HCT116 (cell line): ENCODE measurements around the gene TCF12. TPM values are rescaled to one million over a fixed set of nuclear protein-coding genes. Genes with fewer than 3 reads are reported as not detected.

Experiments used
- ATAC-seq: fragments of 200-7000 bp; cut with Tn5 transposase; 2 replicates; pipeline ENCODE4 v1.9.1; 2020; ENCODE audit warnings: mild to moderate bottlenecking, moderate library complexity
- BruUV-seq: library from RNA; stranded (reverse); fragments of 400-500 nt; replicated peaks from 2 replicates; lab custom pipeline; 2021; lab: Mats Ljungman, UMichigan
- CTCF ChIA-PET: fragments of 300-600 bp; sonication (Branson Sonifier 250); formaldehyde crosslinking; loops from one replicate; lab custom pipeline; 2021; ENCODE audit warnings: antibody characterized with exemption; lab: Charles Lee
- POLR2A ChIA-PET: fragments of 300-600, 350-600 bp; sonication (Branson Sonifier 250); formaldehyde crosslinking; loops from one replicate; lab custom pipeline; 2021; ENCODE audit warnings: antibody characterized with exemption; lab: Charles Lee
- RAD21 ChIA-PET, 2 experiments: fragments of 300-600 bp; sonication (Branson Sonifier 250); formaldehyde crosslinking; loops; one replicate each; lab custom pipeline; 2023; ENCODE audit warnings: low total read pairs in 2 of 2; ENCODE audit not compliant: uncharacterized antibody in 2 of 2, unreplicated experiment in 2 of 2, low non-redundant PET in 1 of 2; lab: Charles Lee
- DNase-seq: peaks from one replicate; pipeline ENCODE4 v3.0.0-alpha.2; 2010; ENCODE audit warnings: low read depth, low spot score
- H2AFZ ChIP-seq: fragments of 200-600 bp; shearing (Covaris generic), sonication (generic); 2 replicates; pipeline ENCODE4 v1.6.1; 2017; ENCODE audit warnings: low read depth, mixed run types, mixed read lengths, antibody characterized with exemption, low read length; ENCODE audit not compliant: poor library complexity, severe bottlenecking
- H3K27ac ChIP-seq: 2 replicates; pipeline ENCODE4 v1.5.1; 2012; ENCODE audit warnings: low read depth, low read length
- H3K27me3 ChIP-seq: fragments of 200-600 bp; sonication (generic); 2 replicates; pipeline ENCODE4 v1.6.1; 2016; ENCODE audit warnings: mixed run types, low read length, mixed read lengths; ENCODE audit not compliant: insufficient read depth
- H3K36me3 ChIP-seq, 2 experiments: fragments of 200-500 bp in 1 of 2; fragments of 200-600 bp in 1 of 2; sonication (Bioruptor generic) in 1 of 2; sonication (generic) in 1 of 2; 2 replicates each; pipeline versions ENCODE4 v1.5.1 to v1.6.1; 2014 to 2016; ENCODE audit warnings: low read length in 2 of 2, inconsistent platforms in 1 of 2, mixed read lengths in 1 of 2, mixed run types in 1 of 2; ENCODE audit not compliant: insufficient read depth in 2 of 2, control insufficient read depth in 1 of 2
- H3K4me1 ChIP-seq, 2 experiments: fragments of 200-600 bp in 1 of 2; sonication (generic) in 1 of 2; 2 replicates each; pipeline versions ENCODE4 v1.5.1 to v1.6.1; 2012 to 2017; ENCODE audit warnings: low read length in 2 of 2, inconsistent platforms in 1 of 2, mild to moderate bottlenecking in 1 of 2, mixed read lengths in 1 of 2, mixed run types in 1 of 2, moderate library complexity in 1 of 2; ENCODE audit not compliant: insufficient read depth in 2 of 2, control insufficient read depth in 1 of 2
- H3K4me2 ChIP-seq: fragments of 200-600 bp; sonication (generic); 2 replicates; pipeline ENCODE4 v1.6.1; 2017; ENCODE audit warnings: mixed run types, low read length, mixed read lengths
- H3K4me3 ChIP-seq, 2 experiments: fragments of 200-600 bp in 1 of 2; sonication (generic) in 1 of 2; replicated peaks in 1 of 2; 2 replicates each; pipeline ENCODE4 v1.5.1; 2011 to 2016; ENCODE audit warnings: low read length in 2 of 2, control low read depth in 1 of 2, low read depth in 1 of 2, mild to moderate bottlenecking in 1 of 2, mixed read lengths in 1 of 2, mixed run types in 1 of 2
- H3K79me2 ChIP-seq: fragments of 200-600 bp; sonication (generic); 2 replicates; pipeline ENCODE4 v1.6.1; 2017; ENCODE audit warnings: mild to moderate bottlenecking, mixed run types, low read length, moderate library complexity, mixed read lengths; ENCODE audit not compliant: insufficient read depth
- H3K9ac ChIP-seq: fragments of 200-600 bp; sonication (generic); 2 replicates; pipeline ENCODE4 v1.6.1; 2016; ENCODE audit warnings: low read length, mixed read lengths
- H3K9me2 ChIP-seq: fragments of 200-600 bp; sonication (generic), shearing (Covaris generic); 2 replicates; pipeline ENCODE4 v1.6.1; 2017; ENCODE audit warnings: mixed run types, mild to moderate bottlenecking, moderate library complexity; ENCODE audit not compliant: insufficient read depth
- H3K9me3 ChIP-seq, 2 experiments: fragments of 200-500 bp in 1 of 2; fragments of 200-600 bp in 1 of 2; sonication (Bioruptor generic) in 1 of 2; sonication (generic) in 1 of 2; 2 replicates each; pipeline ENCODE4 v1.6.1; 2014 to 2017; ENCODE audit warnings: low read length in 2 of 2, mixed read lengths in 2 of 2, inconsistent platforms in 1 of 2, low read depth in 1 of 2, mild to moderate bottlenecking in 1 of 2, mixed run types in 1 of 2, moderate library complexity in 1 of 2; ENCODE audit not compliant: control insufficient read depth in 1 of 2, insufficient read depth in 1 of 2
- H4K20me1 ChIP-seq: fragments of 200-600 bp; sonication (generic), shearing (Covaris generic); 2 replicates; pipeline ENCODE4 v1.6.1; 2017; ENCODE audit warnings: mixed run types, mild to moderate bottlenecking, moderate library complexity; ENCODE audit not compliant: insufficient read depth
- ELF1 ChIP-seq: IDR thresholded peaks from 2 replicates; pipeline ENCODE4 v1.6.1; 2012; ENCODE audit warnings: low read depth, borderline replicate concordance
- EZH2 ChIP-seq: fragments of 200-600 bp; sonication (generic); IDR thresholded peaks from 2 replicates; pipeline ENCODE4 v1.6.1; 2017; ENCODE audit warnings: antibody characterized with exemption, mixed run types
- JUND ChIP-seq: IDR thresholded peaks from 2 replicates; pipeline ENCODE4 v1.6.1; 2012
- POLR2AphosphoS5 ChIP-seq: IDR thresholded peaks from 2 replicates; pipeline ENCODE4 v1.6.1; 2011; ENCODE audit warnings: mild to moderate bottlenecking, low read depth, low read length, moderate library complexity
- RAD21 ChIP-seq: IDR thresholded peaks from 2 replicates; pipeline ENCODE4 v1.6.1; 2012; ENCODE audit warnings: low read depth, mild to moderate bottlenecking
- SP1 ChIP-seq: IDR thresholded peaks from 2 replicates; pipeline ENCODE4 v1.6.1; 2012; ENCODE audit warnings: low read depth
- YY1 ChIP-seq: IDR thresholded peaks from 2 replicates; pipeline ENCODE4 v1.6.1; 2011; ENCODE audit warnings: low read length, low read depth, moderate library complexity, mild to moderate bottlenecking; ENCODE audit not compliant: insufficient replicate concordance; ENCODE audit errors: extremely low read depth
- intact Hi-C: fragments of 100-400 bp; cut with micrococcal nuclease; formaldehyde crosslinking; loops from 2 replicates; pipeline ENCODE4 v1.10.0; 2022
- total RNA-seq: library from RNA; stranded (reverse); gene quantifications from one replicate; pipeline ENCODE4 v1.2.1, GENCODE V29; 2021; ENCODE audit not compliant: unreplicated experiment
- TF ChIP-seq, protein P1 (sequence below), 3 experiments: fragments of 200-600 bp in 1 of 3; sonication (generic) in 1 of 3; IDR thresholded peaks in 2 of 3; conservative IDR thresholded peaks in 1 of 3; 2 replicates each; pipeline ENCODE4 v1.5.1; 2012 to 2017; ENCODE audit warnings: low read depth in 2 of 3, low read length in 2 of 3, antibody characterized with exemption in 1 of 3, borderline replicate concordance in 1 of 3, control low read depth in 1 of 3, mild to moderate bottlenecking in 1 of 3, mixed read lengths in 1 of 3, mixed run types in 1 of 3, moderate library complexity in 1 of 3; ENCODE audit not compliant: insufficient read depth in 1 of 3
- TF ChIP-seq, protein P2 (sequence below): IDR thresholded peaks from 2 replicates; pipeline ENCODE4 v1.6.1; 2012
- TF ChIP-seq, protein P3 (sequence below): IDR thresholded peaks from 2 replicates; pipeline ENCODE4 v1.6.1; 2011; ENCODE audit warnings: mild to moderate bottlenecking, low read length, moderate library complexity; ENCODE audit not compliant: insufficient replicate concordance; ENCODE audit errors: extremely low read depth

The TCF12 gene
- total RNA-seq, 1 experiment from 2014 or later = 71.6 TPM

DNA sequence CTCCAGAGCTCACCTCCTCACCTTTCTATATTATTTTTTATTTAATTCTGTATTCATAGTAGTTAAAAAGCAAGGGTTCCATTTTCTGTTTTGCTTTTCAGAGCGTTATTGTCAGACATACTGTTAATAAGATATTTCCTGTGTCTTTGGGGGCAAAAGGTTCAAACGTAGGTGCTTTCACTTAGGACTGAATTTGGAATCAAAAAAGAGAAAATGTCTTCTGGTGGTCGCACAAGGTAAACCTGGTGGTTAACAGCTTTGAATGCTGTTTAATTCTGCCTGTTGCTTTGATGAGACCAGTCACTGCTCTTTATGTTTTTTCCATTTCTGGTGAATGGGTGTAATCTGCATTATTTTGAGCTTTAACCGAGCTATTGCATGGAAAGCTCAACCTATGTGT, 212.5 kb downstream of the TCF12 start:
- ATAC-seq (no peak), DNase-seq (no peak)
- intact Hi-C loops = no loop called here
- no TSS peak for BruUV-seq
- Histone ChIP-seq H3K4me3 (no peak overlapping the region), H3K9ac (no peak overlapping the region), H3K9me2 (no peaks in the 10 kb centered on the region), H3K79me2 (no peaks in the 10 kb centered on the region; the same call in 1 of the 2 replicates), H3K27ac (no peak overlapping the region), H3K27me3 (no peaks in the 10 kb centered on the region), H3K4me1 (no peaks in the 10 kb centered on the region), H3K9me3 (no peaks in the 10 kb centered on the region), H3K4me2 (no peak overlapping the region), H3K36me3 (no peaks in the 10 kb centered on the region), H4K20me1 (no peaks in the 10 kb centered on the region; the same call in 1 of the 2 replicates), H2AFZ (no peak overlapping the region)
- TF ChIP-seq RAD21 (no peak), SP1 (no peak), EZH2 (no peak), POLR2AphosphoS5 (no peak), ELF1 (no peak), JUND (no peak), YY1 (no peak)
- TF ChIP-seq, protein P1, sequence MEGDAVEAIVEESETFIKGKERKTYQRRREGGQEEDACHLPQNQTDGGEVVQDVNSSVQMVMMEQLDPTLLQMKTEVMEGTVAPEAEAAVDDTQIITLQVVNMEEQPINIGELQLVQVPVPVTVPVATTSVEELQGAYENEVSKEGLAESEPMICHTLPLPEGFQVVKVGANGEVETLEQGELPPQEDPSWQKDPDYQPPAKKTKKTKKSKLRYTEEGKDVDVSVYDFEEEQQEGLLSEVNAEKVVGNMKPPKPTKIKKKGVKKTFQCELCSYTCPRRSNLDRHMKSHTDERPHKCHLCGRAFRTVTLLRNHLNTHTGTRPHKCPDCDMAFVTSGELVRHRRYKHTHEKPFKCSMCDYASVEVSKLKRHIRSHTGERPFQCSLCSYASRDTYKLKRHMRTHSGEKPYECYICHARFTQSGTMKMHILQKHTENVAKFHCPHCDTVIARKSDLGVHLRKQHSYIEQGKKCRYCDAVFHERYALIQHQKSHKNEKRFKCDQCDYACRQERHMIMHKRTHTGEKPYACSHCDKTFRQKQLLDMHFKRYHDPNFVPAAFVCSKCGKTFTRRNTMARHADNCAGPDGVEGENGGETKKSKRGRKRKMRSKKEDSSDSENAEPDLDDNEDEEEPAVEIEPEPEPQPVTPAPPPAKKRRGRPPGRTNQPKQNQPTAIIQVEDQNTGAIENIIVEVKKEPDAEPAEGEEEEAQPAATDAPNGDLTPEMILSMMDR (IDR thresholded peaks at IDR 0.05 in 2 of 3, conservative IDR thresholded peaks at IDR 0.05 in 1 of 3; ENCODE audit: borderline replicate concordance in 1 of 3, insufficient read depth in 1 of 3, low read depth in 2 of 3, low read length in 2 of 3) = no peak
- TF ChIP-seq, protein P2, sequence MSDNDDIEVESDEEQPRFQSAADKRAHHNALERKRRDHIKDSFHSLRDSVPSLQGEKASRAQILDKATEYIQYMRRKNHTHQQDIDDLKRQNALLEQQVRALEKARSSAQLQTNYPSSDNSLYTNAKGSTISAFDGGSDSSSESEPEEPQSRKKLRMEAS = no peak
- TF ChIP-seq, protein P3, sequence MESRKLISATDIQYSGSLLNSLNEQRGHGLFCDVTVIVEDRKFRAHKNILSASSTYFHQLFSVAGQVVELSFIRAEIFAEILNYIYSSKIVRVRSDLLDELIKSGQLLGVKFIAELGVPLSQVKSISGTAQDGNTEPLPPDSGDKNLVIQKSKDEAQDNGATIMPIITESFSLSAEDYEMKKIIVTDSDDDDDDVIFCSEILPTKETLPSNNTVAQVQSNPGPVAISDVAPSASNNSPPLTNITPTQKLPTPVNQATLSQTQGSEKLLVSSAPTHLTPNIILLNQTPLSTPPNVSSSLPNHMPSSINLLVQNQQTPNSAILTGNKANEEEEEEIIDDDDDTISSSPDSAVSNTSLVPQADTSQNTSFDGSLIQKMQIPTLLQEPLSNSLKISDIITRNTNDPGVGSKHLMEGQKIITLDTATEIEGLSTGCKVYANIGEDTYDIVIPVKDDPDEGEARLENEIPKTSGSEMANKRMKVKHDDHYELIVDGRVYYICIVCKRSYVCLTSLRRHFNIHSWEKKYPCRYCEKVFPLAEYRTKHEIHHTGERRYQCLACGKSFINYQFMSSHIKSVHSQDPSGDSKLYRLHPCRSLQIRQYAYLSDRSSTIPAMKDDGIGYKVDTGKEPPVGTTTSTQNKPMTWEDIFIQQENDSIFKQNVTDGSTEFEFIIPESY = no peak
- ChIA-PET CTCF (no interaction called here), POLR2A (no interaction called here), RAD21 (no interaction called here)
